GM12891 (cell line): ENCODE results near the gene TCP11.
"Not testable (repeated sequence)": the region's sequence is repeated elsewhere in the genome, so short reads cannot be mapped to it uniquely, and the experiment has no call there.

ENCODE experiments used
- DNase-seq: peaks from one replicate; pipeline ENCODE4 v3.0.0; 2011; ENCODE audit warnings: low spot score; ENCODE audit not compliant: insufficient read length
- FAIRE-seq: peaks from 2 replicates; lab custom pipeline; 2011; peaks lifted over from hg19 to GRCh38; lab: Jason Lieb, UNC
- PAX5 ChIP-seq: IDR thresholded peaks from 2 replicates; pipeline ENCODE4 v1.6.1; 2011; ENCODE audit warnings: low read length, moderate library complexity, mild to moderate bottlenecking; ENCODE audit not compliant: insufficient read depth, severe bottlenecking
- POLR2A ChIP-seq: IDR thresholded peaks from 2 replicates; pipeline ENCODE4 v1.6.1; 2011; ENCODE audit warnings: low read depth, low read length, control low read depth
- POLR2AphosphoS5 ChIP-seq: IDR thresholded peaks from 2 replicates; pipeline ENCODE4 v1.6.1; 2011; ENCODE audit warnings: low read depth, low read length, control low read depth
- POU2F2 ChIP-seq: IDR thresholded peaks from 2 replicates; pipeline ENCODE4 v1.6.1; 2011; ENCODE audit warnings: low read depth, mild to moderate bottlenecking, control low read depth, low read length, moderate library complexity
- SPI1 ChIP-seq: IDR thresholded peaks from 2 replicates; pipeline ENCODE4 v1.6.1; 2011; ENCODE audit warnings: low read depth, low read length, control low read depth
- TAF1 ChIP-seq: IDR thresholded peaks from 2 replicates; pipeline ENCODE4 v1.6.1; 2011; ENCODE audit warnings: low read depth, low read length, control low read depth

The TCP11 gene

DNA sequence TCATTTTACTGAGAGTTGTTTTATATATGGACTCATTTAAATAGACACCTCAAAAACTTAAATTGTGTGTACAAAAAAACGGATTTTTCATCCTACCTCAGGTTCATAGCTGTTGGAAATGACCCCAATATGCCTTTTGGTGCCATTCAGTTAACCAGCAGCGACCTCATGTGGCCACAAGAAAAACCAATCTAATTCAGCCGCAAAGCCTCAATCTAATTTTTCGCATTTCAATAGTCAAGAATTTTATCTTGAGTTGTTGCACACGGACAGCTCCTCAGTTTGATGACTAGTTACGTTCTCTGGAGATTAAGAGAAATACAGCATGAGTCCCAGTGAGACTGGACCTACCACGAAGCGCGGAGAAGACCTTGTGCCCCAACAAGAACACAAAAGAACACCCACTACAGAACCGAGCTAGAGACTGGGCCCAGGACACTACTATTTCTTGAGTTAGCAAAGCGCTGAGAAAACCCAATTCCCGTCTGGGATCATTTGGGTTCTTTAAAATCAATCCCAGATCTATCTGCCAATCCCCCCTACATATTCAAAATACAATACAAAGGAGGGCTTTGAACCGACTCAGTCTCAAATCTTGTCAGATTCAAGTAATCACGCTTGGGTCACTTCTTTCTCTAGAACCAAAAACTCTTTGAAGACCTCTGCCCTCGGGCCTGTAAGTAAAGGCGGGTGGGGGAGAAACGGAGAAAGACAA is 1.1 kb downstream of the TCP11 start:
- DNase-seq (no peak), FAIRE-seq (peak; percentile 87)
- TF ChIP-seq TAF1 (no peak), PAX5 (no peak), POLR2A (no peak), SPI1 (no peak), POLR2AphosphoS5 (no peak), POU2F2 (no peak)

DNA sequence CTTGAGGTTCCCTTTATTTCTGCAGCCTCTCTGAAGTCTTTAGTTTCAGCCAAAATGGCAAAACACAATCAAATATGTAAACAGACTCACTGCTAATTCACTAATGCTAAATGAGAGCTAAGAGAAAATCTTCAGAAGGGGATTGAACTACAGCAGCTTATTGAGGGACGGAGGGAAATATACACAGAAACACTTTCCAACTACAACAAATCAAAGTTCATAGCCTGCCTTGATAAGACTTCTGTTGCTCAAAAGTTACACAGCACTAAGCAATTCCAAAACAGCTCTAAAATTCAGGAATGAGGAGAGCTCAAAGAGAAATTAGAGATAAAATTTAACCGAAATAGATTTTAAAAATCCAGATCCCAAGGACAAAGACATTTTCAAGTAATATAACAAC is 1.7 kb downstream of the TCP11 start:
- DNase-seq (no peak), FAIRE-seq (no peak)
- TF ChIP-seq TAF1 = no peak

DNA sequence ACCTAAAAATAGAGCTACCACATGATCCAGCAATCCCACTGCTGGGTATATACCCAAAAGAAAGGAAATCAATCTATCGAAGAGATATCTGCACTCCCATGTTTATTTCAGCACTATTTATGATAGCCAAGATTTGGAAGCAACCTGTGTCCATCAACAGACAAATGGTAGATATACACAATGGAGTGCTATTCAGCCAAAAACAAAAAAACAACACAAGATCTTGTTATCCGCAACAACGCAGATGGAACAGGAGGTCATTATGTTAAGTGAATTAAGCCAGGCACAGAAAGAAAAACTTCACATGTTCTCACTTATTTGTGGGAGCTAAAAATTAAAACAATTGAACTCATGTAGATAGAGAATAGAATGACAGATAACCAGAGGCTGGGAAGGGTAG is 2.9 kb downstream of the TCP11 start:
- DNase-seq, FAIRE-seq: not testable (repeated sequence)

DNA sequence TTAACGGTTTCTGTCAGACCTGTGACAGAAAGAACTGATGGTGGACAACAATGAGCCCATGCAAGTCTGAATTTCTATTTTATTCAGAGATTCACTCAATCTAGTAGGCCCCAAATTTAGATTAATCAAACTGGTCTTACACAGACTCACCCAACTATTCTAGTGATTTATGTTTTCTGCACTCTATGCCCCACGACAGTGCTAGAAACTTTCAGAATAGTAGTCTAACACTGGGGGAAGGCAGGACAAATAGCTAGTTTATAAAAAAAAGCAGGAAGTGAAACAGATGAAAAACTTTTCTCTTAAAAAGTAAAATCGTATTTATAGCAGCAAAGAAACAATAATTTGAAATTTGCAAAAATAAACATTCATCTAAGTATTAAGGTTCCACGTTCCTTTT is 5.0 kb downstream of the TCP11 start:
- no peak for DNase-seq
- TF ChIP-seq TAF1 (no peak), PAX5 (no peak), SPI1 (no peak), POU2F2 (no peak), POLR2AphosphoS5 (no peak), POLR2A (no peak)
- no peak for FAIRE-seq

DNA sequence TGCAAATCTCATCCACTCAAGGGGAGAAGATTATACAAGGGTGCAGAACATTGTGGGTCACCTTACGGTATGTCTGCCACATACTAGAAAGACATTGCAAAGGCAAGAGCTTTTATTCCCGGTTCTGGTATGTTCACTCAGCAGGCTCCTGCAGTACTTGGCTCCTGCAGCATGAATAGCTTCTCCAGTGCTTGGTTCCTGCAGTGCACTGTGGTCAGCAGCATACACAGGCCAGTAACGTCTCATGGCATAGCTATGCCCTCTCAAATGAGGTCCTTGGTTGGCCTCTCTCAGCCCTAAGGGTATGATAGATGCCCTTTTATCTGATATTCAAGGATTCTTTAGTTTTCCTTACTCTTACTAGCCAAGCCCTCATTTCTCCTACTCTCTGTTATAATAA is 12.6 kb downstream of the TCP11 start:
- TF ChIP-seq TAF1 (no peak), SPI1 (no peak), POLR2AphosphoS5 (no peak), PAX5 (no peak), POLR2A (no peak), POU2F2 (no peak)
- no peak for FAIRE-seq
- DNase-seq = no peak

DNA sequence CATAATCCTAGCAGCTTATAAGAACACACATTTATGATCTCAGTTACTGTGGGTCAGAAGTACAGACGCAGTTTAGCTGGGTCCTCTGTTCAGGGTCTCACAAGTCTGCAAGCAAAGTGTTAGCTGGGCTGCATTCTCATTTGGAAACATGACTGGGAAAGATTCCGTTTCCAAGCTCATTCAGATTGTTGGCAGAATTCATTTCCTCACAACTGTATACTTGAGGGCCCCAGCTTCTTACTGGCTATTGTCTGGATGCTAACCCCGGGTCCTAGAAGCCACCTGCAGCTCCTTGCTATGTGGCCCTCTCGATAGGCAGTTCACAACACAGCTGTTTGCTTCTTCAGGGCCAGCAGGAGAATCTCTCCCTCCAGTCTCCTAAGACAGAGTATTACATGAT is 13.1 kb downstream of the TCP11 start:
- DNase-seq (no peak), FAIRE-seq (no peak)
- TF ChIP-seq SPI1 (no peak), POLR2AphosphoS5 (no peak), PAX5 (no peak), POLR2A (no peak)

DNA sequence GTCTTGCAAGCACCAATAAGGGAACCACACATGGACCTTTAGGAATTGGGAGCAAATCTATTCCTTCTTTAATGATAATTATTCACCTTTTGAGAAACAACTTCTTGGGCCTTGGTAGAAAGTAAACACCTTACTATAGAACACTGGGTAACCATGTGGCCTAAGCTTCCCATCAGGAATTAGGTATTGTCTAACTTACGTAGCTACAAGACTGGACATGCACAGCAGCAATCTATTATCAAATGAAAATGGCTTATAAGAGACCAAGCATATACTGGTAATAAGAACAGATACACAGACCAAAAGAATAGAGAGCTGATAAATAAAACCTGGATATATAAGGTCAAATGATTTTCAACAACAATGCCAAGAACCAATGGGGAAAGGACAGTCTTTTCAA is 16.8 kb downstream of the TCP11 start:
- DNase-seq (no peak), FAIRE-seq (no peak)
- no peak for TF ChIP-seq TAF1
- TF ChIP-seq POLR2A = no peak
- no peak for TF ChIP-seq PAX5
- no peak for TF ChIP-seq POLR2AphosphoS5
- no peak for TF ChIP-seq POU2F2
- no peak for TF ChIP-seq SPI1

DNA sequence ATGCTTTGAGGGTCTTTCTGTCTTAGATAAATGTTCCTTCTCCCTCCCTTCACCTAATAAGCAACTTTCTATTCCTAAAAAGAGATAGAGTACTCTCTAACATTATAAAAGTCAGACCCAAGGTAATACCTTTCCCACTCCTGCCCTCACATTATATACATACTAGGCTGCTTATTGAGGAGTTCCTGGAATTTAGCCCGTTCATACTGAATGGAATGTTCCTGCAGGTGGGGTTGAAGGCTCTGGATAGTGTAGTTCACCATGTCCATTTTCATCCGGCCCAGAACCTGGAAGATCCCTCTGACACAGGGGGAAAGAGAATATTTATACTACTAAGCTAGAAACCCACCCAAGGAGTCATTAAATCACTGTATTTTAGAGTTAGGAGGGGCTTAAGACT is 20.4 kb downstream of the TCP11 start:
- TF ChIP-seq SPI1 (no peak), POLR2AphosphoS5 (no peak), TAF1 (no peak), POU2F2 (no peak)
- DNase-seq = no peak
- FAIRE-seq = no peak

DNA sequence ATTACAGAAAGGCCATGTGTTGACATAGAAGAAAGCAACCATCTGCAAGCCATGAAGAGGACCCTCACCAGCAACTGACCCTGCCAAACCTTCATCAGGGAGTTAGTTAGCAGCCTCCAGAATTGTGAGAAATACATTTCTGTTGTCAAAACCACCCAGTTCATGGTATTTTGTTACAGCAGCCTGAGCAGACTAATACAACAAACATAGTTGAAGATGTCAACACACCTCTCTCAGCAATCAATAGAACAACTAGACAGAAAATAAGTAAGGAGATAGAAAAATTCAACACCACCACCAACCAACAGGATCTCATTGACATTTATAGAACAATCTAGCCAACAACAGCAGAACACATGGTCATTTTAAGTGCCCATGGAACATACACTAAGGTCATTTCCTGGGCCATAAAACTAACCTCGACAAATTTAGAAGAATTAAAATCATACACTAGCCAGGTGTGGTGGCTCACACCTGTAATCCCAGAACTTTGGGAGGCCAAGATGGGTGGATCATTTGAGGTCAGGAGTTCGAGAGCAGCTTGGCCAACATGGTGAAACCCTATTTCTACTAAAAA is 32.7 kb downstream of the TCP11 start:
- TF ChIP-seq POU2F2 (no peak), SPI1 (no peak), POLR2A (no peak), POLR2AphosphoS5 (no peak), TAF1 (no peak), PAX5 (no peak)
- DNase-seq = no peak
- no peak for FAIRE-seq

DNA sequence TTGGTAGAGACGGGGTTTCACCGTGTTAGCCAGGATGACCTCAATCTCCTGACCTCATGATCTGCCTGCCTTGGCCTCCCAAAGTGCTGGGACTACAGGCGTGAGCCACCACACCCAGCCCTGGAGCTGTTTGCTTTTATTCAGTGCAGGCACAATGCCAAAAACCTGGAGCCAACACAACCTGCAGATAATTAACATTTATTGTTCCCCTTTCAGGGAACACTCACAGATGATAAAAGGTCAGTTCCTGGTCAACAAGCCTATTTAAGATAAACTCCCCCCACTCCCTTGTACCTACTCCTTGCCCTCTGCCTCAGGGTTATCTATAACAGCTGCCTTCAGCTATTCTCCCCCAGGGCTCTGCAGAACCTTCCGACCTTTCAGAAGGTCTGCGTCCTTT is 33.4 kb downstream of the TCP11 start:
- FAIRE-seq = not testable (repeated sequence)

DNA sequence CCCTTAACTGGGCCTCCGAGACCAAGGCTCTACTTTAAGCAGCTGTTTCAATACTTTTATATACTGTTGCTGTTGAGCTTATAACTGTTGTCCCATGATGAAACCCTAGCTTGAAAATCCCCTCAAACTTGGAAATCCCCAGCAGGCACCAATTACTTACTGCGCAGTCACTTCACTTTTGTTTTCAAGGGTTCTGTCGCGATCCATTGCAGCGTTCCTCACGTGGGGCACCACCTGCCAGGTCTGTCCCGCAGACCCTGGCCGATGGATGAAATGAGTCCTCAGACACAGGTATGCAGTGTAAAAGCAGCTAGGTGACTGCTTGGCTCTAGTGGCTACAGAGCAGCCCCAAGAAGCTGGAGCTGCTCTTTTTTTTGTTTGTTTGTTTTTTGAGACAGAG is 33.9 kb downstream of the TCP11 start:
- not testable (repeated sequence) for FAIRE-seq, DNase-seq

More for the DNA sequence above, 33.4 kb downstream of the TCP11 start:
- not testable (repeated sequence) for DNase-seq

DNA sequence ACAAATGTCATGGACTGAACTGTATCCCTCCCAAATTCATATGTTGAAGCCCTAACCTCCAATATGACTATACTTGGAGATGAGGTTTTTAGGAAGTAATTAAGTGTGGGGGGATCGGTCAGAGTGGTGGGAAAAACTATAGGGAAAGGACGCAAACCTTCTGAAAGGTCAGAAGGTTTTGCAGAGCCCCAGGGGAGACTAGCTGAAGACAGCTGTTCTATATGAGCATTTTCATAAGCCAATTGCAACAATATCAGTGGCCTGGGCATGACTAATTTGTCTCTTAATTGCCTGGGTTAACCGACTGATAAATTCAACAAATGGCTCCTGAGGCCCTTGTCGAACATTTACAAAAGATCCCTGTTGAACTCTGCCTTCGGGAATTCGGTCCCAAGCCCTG is 35.1 kb downstream of the TCP11 start:
- not testable (repeated sequence) for DNase-seq, FAIRE-seq
